ENCODE measurements around the gene TNS3.

The TNS3 gene

DNA sequence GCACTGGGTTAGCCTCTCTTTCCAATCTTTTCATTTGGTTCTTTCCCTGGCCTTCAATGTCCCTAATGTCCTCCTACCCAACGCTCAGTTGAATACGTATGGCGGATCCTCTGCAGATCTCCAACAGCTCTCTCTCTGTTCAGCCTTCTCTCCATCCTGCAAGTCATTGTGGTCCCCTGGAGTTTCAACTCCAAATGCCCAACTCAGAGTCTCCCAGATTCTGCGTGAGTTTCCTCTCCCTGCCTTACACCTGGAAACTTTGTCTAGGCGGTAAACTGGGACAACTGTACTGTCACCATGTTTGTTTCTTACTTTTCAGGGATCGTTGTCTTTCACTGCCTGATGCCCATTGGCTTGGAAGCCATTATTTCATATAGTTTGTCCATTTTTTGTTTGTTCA is 273.1 kb downstream of the TNS3 start:
- H3K27me3 ChIP-seq (ENCODE audit: control insufficient read depth, insufficient read depth, low read length) = no peaks in the 10 kb centered on the region
- no peaks in the 10 kb centered on the region for H3K9me3 ChIP-seq (ENCODE audit: control insufficient read depth, low read length)
- no peaks in the 10 kb centered on the region for H3K4me1 ChIP-seq (ENCODE audit: control insufficient read depth, insufficient read depth, low read length)
- no peak overlapping the region for H3K9ac ChIP-seq (ENCODE audit: low read length)
- H3K36me3 ChIP-seq (ENCODE audit: control insufficient read depth, insufficient read depth, low read length) = peaks cover 12% of the 10 kb centered on the region
- no peak overlapping the region for H3K4me3 ChIP-seq (ENCODE audit: low read length)

GRCh38 chr7:47307311-47307710 is 274.6 kb downstream of the TNS3 start:
- Histone ChIP-seq H3K9me3 (ENCODE audit: control insufficient read depth, low read length) (no peaks in the 10 kb centered on the region), H3K4me1 (ENCODE audit: control insufficient read depth, insufficient read depth, low read length) (no peaks in the 10 kb centered on the region), H3K4me3 (ENCODE audit: low read length) (no peak overlapping the region), H3K27me3 (ENCODE audit: control insufficient read depth, insufficient read depth, low read length) (no peaks in the 10 kb centered on the region), H3K9ac (ENCODE audit: low read length) (no peak overlapping the region), H3K36me3 (ENCODE audit: control insufficient read depth, insufficient read depth, low read length) (peaks cover 12% of the 10 kb centered on the region)

DNA sequence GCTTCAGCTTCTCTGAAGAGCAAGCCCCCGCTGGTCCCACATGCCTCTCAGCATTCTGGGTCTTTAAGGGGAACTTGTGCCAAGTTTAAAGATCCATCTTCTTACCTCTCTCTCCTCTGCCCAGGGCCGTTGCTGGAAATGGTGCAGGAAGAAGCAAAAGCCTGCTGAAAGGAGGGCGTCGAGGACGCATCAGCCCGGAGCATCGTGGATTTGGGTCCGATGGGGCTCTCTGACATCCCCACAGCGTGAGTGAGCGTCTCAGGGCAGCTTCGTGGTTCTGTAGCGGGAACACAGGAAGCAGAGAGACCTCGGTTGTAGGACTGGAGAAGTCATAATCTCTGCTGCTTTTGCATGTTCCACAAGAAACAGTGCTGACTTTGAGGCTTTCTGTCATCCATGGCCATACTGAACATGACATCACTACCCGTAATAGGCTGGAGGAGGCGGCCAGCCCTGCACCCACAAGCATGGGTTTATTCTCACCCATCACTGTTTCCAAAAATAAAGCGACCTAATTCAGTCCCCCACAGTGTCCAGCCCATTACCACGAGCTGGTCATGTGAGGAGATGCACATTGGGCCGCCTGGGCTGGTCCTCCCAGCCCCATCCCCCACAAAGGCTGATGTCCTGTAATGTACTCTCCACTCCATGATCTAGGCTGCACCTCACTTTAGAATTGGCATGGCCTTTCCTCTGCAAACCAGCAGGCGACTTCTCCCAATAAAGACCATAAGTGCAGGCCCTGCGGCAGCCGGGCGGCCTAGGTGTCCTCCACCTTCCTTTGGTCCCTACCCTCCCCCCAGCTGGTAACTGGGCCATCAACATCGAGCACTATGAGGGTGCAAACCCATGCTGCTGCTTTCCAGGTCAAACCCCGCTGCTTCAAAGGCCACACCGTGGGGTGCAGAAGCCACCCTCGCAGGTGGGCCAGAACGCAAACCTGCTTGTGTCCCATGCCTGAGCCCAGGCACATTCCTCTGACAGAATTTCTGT is 276.9 kb downstream of the TNS3 start:
- Histone ChIP-seq H3K4me1 (ENCODE audit: control insufficient read depth, insufficient read depth, low read length) (no peaks in the 10 kb centered on the region), H3K27me3 (ENCODE audit: control insufficient read depth, insufficient read depth, low read length) (no peaks in the 10 kb centered on the region), H3K4me3 (ENCODE audit: low read length) (no peak overlapping the region), H3K9me3 (ENCODE audit: control insufficient read depth, low read length) (no peaks in the 10 kb centered on the region), H3K36me3 (ENCODE audit: control insufficient read depth, insufficient read depth, low read length) (peaks cover 17% of the 10 kb centered on the region), H3K9ac (ENCODE audit: low read length) (no peak overlapping the region)

DNA sequence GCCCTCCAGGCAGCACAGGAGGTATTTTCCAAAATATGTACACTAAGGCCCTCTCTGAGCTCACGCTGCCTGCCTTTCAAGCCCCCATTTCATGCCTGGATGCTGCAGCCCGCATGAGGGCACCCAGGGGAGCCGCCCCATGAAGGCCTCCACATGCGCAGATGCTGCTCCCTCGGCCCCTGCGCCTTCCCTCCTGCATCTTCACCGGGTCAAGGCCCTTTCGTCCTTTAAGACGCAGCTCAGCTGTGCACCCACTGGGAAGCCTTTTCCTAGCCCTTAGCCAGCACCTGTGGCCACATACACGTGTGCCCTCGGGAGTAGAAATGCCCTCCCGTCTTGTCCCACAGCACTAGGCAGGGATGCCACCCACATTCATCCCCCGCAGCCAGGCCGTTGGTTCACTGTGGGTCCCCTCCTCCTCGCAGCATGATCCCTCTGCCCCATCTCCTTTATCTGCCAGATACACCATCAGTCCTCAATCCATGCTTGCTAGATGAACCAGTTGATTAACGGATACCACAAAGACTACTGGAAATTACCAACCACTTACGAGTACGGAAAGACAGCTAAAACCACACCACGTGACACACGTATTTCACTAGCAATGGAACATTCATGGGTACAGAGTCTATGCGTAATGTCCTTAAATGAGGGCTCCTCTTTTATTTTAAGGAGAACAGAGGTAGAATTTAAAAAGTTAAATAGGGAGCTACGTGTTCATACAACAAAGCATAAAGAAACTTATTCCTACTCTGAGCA is 278.0 kb downstream of the TNS3 start:
- peaks cover 15% of the 10 kb centered on the region for H3K36me3 ChIP-seq (ENCODE audit: control insufficient read depth, insufficient read depth, low read length)
- H3K27me3 ChIP-seq (ENCODE audit: control insufficient read depth, insufficient read depth, low read length) = no peaks in the 10 kb centered on the region
- no peaks in the 10 kb centered on the region for H3K9me3 ChIP-seq (ENCODE audit: control insufficient read depth, low read length)
- no peak overlapping the region for H3K4me3 ChIP-seq (ENCODE audit: low read length)
- H3K4me1 ChIP-seq (ENCODE audit: control insufficient read depth, insufficient read depth, low read length) = no peaks in the 10 kb centered on the region
- H3K9ac ChIP-seq (ENCODE audit: low read length) = no peak overlapping the region

GRCh38 chr7:47303014-47303694 is 278.8 kb downstream of the TNS3 start:
- Histone ChIP-seq H3K4me1 (ENCODE audit: control insufficient read depth, insufficient read depth, low read length) (no peaks in the 10 kb centered on the region), H3K36me3 (ENCODE audit: control insufficient read depth, insufficient read depth, low read length) (peaks cover 13% of the 10 kb centered on the region), H3K9me3 (ENCODE audit: control insufficient read depth, low read length) (no peaks in the 10 kb centered on the region), H3K9ac (ENCODE audit: low read length) (no peak overlapping the region), H3K4me3 (ENCODE audit: low read length) (no peak overlapping the region), H3K27me3 (ENCODE audit: control insufficient read depth, insufficient read depth, low read length) (no peaks in the 10 kb centered on the region)

DNA sequence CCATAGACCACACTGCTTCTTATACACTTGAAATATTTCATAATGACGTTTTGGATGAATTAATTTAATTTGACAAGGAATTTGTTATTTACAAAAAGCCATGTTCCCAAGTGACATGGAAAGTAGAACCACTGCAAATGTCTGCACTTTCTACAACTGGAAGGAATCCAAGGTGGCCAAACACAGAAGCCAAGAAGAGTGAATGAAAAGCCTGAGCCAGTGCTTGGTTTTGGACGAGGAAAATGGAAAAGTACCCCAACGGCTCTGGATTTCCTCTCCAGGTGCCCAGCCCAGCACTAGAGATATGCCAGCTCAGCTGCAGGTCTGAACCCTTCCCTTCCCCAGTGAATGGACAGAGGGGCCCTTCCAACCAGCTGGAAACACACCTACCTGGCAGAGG is 279.4 kb downstream of the TNS3 start:
- H3K4me1 ChIP-seq (ENCODE audit: control insufficient read depth, insufficient read depth, low read length) = no peaks in the 10 kb centered on the region
- H3K4me3 ChIP-seq (ENCODE audit: low read length) = no peak overlapping the region
- H3K9ac ChIP-seq (ENCODE audit: low read length) = no peak overlapping the region
- no peaks in the 10 kb centered on the region for H3K27me3 ChIP-seq (ENCODE audit: control insufficient read depth, insufficient read depth, low read length)
- H3K9me3 ChIP-seq (ENCODE audit: control insufficient read depth, low read length) = no peaks in the 10 kb centered on the region
- H3K36me3 ChIP-seq (ENCODE audit: control insufficient read depth, insufficient read depth, low read length) = peaks cover 13% of the 10 kb centered on the region

DNA sequence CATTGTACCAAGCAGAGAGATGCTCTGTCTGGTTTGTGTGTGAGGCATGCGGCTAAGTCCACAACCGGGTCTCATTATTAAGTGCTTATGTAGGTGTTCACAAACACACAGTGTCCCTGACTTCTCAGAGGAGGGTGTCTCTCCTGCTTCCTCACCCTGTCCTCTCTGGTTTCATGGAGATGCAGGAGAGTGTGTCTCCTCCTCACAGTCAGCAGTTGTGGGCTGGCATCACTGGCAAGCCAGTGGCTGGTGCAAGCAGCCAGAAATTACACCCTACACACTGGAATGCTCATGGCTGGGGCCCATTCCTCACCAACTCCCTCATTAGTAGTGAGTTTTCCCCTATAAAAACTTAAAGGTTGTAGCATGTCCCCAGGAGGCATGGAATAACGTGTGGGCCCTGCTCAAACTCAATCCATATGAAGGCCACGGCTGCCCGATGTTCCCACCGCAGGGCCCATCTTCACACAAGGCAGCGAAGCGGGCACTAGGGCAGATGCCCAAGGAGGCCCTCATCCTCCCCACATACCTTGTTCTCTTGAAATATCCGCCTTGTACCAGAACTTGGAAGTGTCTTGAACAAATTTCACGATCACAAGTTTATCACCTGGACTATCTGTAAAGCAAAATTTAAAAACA is 280.1 kb downstream of the TNS3 start:
- Histone ChIP-seq H3K9ac (ENCODE audit: low read length) (no peak overlapping the region), H3K27me3 (ENCODE audit: control insufficient read depth, insufficient read depth, low read length) (no peaks in the 10 kb centered on the region), H3K4me1 (ENCODE audit: control insufficient read depth, insufficient read depth, low read length) (no peaks in the 10 kb centered on the region), H3K4me3 (ENCODE audit: low read length) (no peak overlapping the region), H3K9me3 (ENCODE audit: control insufficient read depth, low read length) (no peaks in the 10 kb centered on the region), H3K36me3 (ENCODE audit: control insufficient read depth, insufficient read depth, low read length) (peaks cover 13% of the 10 kb centered on the region)

GRCh38 chr7:47301105-47301477 is 280.8 kb downstream of the TNS3 start:
- peaks cover 13% of the 10 kb centered on the region for H3K36me3 ChIP-seq (ENCODE audit: control insufficient read depth, insufficient read depth, low read length)
- no peaks in the 10 kb centered on the region for H3K4me1 ChIP-seq (ENCODE audit: control insufficient read depth, insufficient read depth, low read length)

DNA sequence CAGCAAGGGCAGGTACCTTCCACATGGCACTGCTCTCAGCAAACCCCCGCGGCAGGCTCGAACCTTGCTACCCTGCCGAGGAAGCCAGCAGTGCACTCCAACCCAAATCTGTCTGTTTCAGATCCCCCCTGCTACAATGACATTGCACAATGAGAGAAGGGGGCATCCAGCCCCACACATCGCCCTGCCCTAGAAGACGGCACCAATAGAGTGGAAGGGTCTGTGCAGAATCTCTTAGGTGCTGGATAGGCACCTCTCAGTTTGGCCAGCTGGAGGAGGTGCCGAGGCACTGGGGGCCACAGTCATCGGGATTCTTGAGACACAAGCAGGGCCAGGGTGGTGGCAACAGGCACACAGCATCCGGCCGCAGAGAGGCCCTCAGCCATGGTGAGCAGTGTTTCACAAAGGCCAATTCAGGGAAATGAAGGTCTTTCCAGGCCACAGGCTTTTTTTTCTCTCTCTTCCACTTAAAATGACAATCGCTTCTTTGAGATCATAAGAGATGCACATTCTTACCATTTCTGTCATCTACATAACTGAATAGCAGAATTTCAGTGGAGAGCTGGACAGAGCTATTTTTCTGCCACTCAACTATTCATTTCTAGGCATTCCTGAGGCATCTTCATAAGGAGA is 281.3 kb downstream of the TNS3 start:
- Histone ChIP-seq H3K4me3 (ENCODE audit: low read length) (no peak overlapping the region), H3K27me3 (ENCODE audit: control insufficient read depth, insufficient read depth, low read length) (no peaks in the 10 kb centered on the region), H3K36me3 (ENCODE audit: control insufficient read depth, insufficient read depth, low read length) (peaks cover 13% of the 10 kb centered on the region), H3K9ac (ENCODE audit: low read length) (no peak overlapping the region), H3K4me1 (ENCODE audit: control insufficient read depth, insufficient read depth, low read length) (no peaks in the 10 kb centered on the region), H3K9me3 (ENCODE audit: control insufficient read depth, low read length) (no peaks in the 10 kb centered on the region)

More at GRCh38 chr7:47301105-47301477, 280.8 kb downstream of the TNS3 start:
- H3K27me3 ChIP-seq (ENCODE audit: control insufficient read depth, insufficient read depth, low read length) = no peaks in the 10 kb centered on the region
- H3K9me3 ChIP-seq (ENCODE audit: control insufficient read depth, low read length) = no peaks in the 10 kb centered on the region
- H3K4me3 ChIP-seq (ENCODE audit: low read length) = no peak overlapping the region
- H3K9ac ChIP-seq (ENCODE audit: low read length) = no peak overlapping the region

GRCh38 chr7:47299496-47299895 is 282.4 kb downstream of the TNS3 start:
- no peak overlapping the region for H3K4me3 ChIP-seq (ENCODE audit: low read length)
- no peaks in the 10 kb centered on the region for H3K27me3 ChIP-seq (ENCODE audit: control insufficient read depth, insufficient read depth, low read length)
- H3K36me3 ChIP-seq (ENCODE audit: control insufficient read depth, insufficient read depth, low read length) = peaks cover 4% of the 10 kb centered on the region
- H3K9ac ChIP-seq (ENCODE audit: low read length) = no peak overlapping the region
- H3K4me1 ChIP-seq (ENCODE audit: control insufficient read depth, insufficient read depth, low read length) = no peaks in the 10 kb centered on the region
- H3K9me3 ChIP-seq (ENCODE audit: control insufficient read depth, low read length) = no peaks in the 10 kb centered on the region

DNA sequence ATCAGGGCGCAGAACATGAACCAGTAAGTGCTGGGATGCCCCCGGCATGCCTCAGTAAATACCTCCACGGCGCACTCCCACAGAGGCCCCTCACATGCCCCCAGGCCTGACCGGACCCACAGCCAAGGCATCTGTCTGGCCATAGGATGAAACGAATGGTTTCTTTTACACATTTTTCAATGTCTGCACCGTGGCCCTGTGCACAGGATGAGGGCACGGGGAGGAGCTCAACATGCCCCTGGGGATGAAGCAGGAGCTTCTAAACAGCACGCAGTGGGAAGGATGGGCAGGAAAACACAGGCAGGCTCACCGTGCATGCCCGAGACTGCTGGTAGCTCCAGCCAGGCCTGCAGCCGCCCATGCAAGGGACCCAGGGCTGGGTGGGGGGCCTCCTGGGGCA is 283.3 kb downstream of the TNS3 start:
- Histone ChIP-seq H3K4me3 (ENCODE audit: low read length) (no peak overlapping the region), H3K4me1 (ENCODE audit: control insufficient read depth, insufficient read depth, low read length) (peaks cover 5% of the 10 kb centered on the region), H3K9ac (ENCODE audit: low read length) (no peak overlapping the region), H3K36me3 (ENCODE audit: control insufficient read depth, insufficient read depth, low read length) (peaks cover 4% of the 10 kb centered on the region), H3K27me3 (ENCODE audit: control insufficient read depth, insufficient read depth, low read length) (no peaks in the 10 kb centered on the region), H3K9me3 (ENCODE audit: control insufficient read depth, low read length) (no peaks in the 10 kb centered on the region)
